K562 (cell line): ENCODE results near the gene GLRA1. TPM values are rescaled to one million over a fixed set of nuclear protein-coding genes. Genes with fewer than 3 reads are reported as not detected.

Source experiments
- HNRNPK ChIP-seq: fragments of 200-400 bp; formaldehyde crosslinking; IDR thresholded peaks from one replicate; pipeline ENCODE4 v1.6.1; 2018; ENCODE audit warnings: mild to moderate bottlenecking, low read depth, low read length; ENCODE audit not compliant: poor library complexity, severe bottlenecking
- polyA plus RNA-seq, 8 experiments: library from polyadenylated mRNA; depleted of rRNA in 4 of 8; stranded (reverse) in 5 of 8; unstranded in 3 of 8; fragments of >200 nt; fragmentation: Nextera tagmentation in 2 of 8; fragmentation: Illumina TruSeq in 1 of 8; extraction: Ambion mirVana in 2 of 8; extraction: Trizol in 1 of 8; gene quantifications; 2 replicates each; pipeline versions ENCODE4 v1.2.1 to v1.2.3, GENCODE V29; 2011 to 2014; ENCODE audit warnings: inconsistent platforms in 1 of 8, missing spikeins in 1 of 8
- total RNA-seq, 7 experiments: library from RNA; depleted of rRNA in 6 of 7; stranded (reverse); fragments of >200 nt in 6 of 7; fragmentation: Illumina TruSeq in 2 of 7; extraction: Trizol in 2 of 7; gene quantifications; 2 replicates each; pipeline versions ENCODE4 v1.2.1 to v1.2.3, GENCODE V29; 2011 to 2021; ENCODE audit warnings: low replicate concordance in 1 of 7
- TF ChIP-seq, protein P1 (sequence below): fragments of 450-650 bp; IDR thresholded peaks from 2 replicates; pipeline ENCODE4 v1.6.1; 2016; ENCODE audit warnings: low read depth
- TF ChIP-seq, protein P2 (sequence below): fragments of 450-650 bp; formaldehyde crosslinking; conservative IDR thresholded peaks from 2 replicates; pipeline ENCODE4 v1.4.0; 2022; ENCODE audit warnings: mild to moderate bottlenecking, missing genetic modification characterization
- TF ChIP-seq, protein P3 (sequence below): fragments of 450-650 bp; IDR thresholded peaks from 2 replicates; pipeline ENCODE4 v1.6.1; 2016

GLRA1 gene
- total and polyA plus RNA-seq, 9 of the 15 experiments (the other 6 are each of a cell fraction or from before 2014, with no cell fraction given): not detected

DNA sequence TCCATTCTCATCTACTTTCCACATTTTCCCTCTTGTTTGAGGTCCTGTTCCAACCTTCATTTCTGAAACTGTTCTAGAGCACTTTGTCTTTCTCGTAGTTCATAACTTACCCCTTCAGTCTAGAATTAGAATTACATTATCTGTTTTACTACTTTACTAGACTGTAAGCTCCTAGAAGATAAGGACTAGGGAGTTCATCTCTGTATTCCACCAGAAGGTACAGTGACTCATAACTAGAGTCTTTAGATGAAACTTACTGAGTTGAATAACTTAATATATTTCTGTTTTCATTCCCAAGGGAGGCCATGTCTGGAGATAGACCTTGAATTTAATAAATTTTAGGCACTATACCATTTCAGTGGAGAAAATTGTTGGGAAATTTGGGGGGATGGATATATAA, 114.2 kb downstream of the GLRA1 start (continued):
- TF ChIP-seq, protein P1, sequence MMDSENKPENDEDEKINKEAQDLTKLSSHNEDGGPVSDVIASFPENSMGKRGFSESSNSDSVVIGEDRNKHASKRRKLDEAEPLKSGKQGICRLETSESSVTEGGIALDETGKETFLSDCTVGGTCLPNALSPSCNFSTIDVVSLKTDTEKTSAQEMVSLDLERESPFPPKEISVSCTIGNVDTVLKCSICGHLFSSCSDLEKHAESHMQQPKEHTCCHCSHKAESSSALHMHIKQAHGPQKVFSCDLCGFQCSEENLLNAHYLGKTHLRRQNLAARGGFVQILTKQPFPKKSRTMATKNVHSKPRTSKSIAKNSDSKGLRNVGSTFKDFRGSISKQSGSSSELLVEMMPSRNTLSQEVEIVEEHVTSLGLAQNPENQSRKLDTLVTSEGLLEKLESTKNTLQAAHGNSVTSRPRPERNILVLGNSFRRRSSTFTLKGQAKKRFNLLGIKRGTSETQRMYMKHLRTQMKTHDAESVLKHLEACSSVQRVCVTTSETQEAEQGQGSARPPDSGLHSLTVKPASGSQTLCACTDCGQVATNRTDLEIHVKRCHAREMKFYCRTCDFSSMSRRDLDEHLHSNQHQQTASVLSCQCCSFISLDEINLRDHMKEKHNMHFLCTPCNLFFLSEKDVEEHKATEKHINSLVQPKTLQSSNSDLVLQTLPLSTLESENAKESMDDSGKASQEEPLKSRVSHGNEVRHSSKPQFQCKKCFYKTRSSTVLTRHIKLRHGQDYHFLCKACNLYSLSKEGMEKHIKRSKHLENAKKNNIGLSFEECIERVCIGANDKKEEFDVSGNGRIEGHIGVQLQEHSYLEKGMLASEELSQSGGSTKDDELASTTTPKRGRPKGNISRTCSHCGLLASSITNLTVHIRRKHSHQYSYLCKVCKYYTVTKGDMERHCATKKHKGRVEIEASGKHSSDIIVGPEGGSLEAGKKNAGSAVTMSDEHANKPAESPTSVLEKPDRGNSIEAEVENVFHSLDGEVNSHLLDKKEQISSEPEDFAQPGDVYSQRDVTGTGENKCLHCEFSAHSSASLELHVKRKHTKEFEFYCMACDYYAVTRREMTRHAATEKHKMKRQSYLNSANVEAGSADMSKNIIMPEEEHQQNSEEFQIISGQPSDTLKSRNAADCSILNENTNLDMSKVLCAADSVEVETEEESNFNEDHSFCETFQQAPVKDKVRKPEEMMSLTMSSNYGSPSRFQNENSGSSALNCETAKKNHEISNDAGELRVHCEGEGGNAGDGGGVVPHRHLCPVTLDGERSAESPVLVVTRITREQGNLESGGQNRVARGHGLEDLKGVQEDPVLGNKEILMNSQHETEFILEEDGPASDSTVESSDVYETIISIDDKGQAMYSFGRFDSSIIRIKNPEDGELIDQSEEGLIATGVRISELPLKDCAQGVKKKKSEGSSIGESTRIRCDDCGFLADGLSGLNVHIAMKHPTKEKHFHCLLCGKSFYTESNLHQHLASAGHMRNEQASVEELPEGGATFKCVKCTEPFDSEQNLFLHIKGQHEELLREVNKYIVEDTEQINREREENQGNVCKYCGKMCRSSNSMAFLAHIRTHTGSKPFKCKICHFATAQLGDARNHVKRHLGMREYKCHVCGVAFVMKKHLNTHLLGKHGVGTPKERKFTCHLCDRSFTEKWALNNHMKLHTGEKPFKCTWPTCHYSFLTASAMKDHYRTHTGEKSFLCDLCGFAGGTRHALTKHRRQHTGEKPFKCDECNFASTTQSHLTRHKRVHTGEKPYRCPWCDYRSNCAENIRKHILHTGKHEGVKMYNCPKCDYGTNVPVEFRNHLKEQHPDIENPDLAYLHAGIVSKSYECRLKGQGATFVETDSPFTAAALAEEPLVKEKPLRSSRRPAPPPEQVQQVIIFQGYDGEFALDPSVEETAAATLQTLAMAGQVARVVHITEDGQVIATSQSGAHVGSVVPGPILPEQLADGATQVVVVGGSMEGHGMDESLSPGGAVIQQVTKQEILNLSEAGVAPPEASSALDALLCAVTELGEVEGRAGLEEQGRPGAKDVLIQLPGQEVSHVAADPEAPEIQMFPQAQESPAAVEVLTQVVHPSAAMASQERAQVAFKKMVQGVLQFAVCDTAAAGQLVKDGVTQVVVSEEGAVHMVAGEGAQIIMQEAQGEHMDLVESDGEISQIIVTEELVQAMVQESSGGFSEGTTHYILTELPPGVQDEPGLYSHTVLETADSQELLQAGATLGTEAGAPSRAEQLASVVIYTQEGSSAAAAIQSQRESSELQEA: no peak
- TF ChIP-seq, protein P2, sequence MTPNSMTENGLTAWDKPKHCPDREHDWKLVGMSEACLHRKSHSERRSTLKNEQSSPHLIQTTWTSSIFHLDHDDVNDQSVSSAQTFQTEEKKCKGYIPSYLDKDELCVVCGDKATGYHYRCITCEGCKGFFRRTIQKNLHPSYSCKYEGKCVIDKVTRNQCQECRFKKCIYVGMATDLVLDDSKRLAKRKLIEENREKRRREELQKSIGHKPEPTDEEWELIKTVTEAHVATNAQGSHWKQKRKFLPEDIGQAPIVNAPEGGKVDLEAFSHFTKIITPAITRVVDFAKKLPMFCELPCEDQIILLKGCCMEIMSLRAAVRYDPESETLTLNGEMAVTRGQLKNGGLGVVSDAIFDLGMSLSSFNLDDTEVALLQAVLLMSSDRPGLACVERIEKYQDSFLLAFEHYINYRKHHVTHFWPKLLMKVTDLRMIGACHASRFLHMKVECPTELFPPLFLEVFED (CRISPR knock-in tag): no peak
- TF ChIP-seq HNRNPK: no peak
- TF ChIP-seq, protein P3, sequence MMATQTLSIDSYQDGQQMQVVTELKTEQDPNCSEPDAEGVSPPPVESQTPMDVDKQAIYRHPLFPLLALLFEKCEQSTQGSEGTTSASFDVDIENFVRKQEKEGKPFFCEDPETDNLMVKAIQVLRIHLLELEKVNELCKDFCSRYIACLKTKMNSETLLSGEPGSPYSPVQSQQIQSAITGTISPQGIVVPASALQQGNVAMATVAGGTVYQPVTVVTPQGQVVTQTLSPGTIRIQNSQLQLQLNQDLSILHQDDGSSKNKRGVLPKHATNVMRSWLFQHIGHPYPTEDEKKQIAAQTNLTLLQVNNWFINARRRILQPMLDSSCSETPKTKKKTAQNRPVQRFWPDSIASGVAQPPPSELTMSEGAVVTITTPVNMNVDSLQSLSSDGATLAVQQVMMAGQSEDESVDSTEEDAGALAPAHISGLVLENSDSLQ: no peak
